HepG2 (cell line): Measurements from ENCODE around the gene SLC39A8. TPM values are rescaled to one million over a fixed set of nuclear protein-coding genes. Genes with fewer than 3 reads are reported as not detected.

Experiments used
- ATAC-seq: fragments of 200-7000 bp; cut with Tn5 transposase; 3 replicates; pipeline ENCODE4 v1.9.1; 2020; ENCODE audit warnings: mild to moderate bottlenecking, moderate library complexity
- BruUV-seq: library from RNA; stranded (reverse); fragments of 400-500 nt; replicated peaks from 2 replicates; lab custom pipeline; 2021; lab: Mats Ljungman, UMichigan
- CTCF ChIA-PET: fragments of 300-600 bp; formaldehyde crosslinking; extraction: SDS; loops from one replicate; lab custom pipeline; 2021; ENCODE audit warnings: low total read pairs, inconsistent platforms, low intra/inter-chr PET ratio; lab: Yijun Ruan, JAX
- POLR2A ChIA-PET: fragments of 350-600 bp; sonication (Branson Sonifier 250); formaldehyde crosslinking; loops from one replicate; lab custom pipeline; 2020; ENCODE audit warnings: antibody characterized with exemption, inconsistent platforms; lab: Yijun Ruan, JAX
- DNase-seq: peaks from one replicate; pipeline ENCODE4 v3.0.0-alpha.2; 2015; ENCODE audit warnings: low spot score
- FAIRE-seq: peaks from 3 replicates; lab custom pipeline; 2011; peaks lifted over from hg19 to GRCh38; lab: Jason Lieb, UNC
- H2AFZ ChIP-seq: one replicate; pipeline ENCODE4 v1.6.1; 2011; ENCODE audit warnings: low read length, inconsistent platforms
- H3K27ac ChIP-seq: fragments of 300-600 bp; 3 replicates; pipeline ENCODE4 v1.8.0; 2011; ENCODE audit warnings: mixed run types, mild to moderate bottlenecking, mixed read lengths, low read length, inconsistent platforms; ENCODE audit not compliant: insufficient read depth; ENCODE audit errors: extremely low read length
- H3K27me3 ChIP-seq, 2 experiments: fragments of 200-600 bp in 1 of 2; 2 replicates in 1 of 2; 3 replicates in 1 of 2; pipeline versions ENCODE4 v1.6.0 to v1.8.0; 2011; ENCODE audit warnings: low read length in 2 of 2, mild to moderate bottlenecking in 2 of 2, moderate library complexity in 2 of 2, inconsistent platforms in 1 of 2; ENCODE audit not compliant: insufficient read depth in 2 of 2, control insufficient read depth in 1 of 2
- H3K36me3 ChIP-seq, 2 experiments: fragments of 200-600 bp in 1 of 2; replicated peaks in 1 of 2; 2 replicates in 1 of 2; 3 replicates in 1 of 2; pipeline versions ENCODE4 v1.5.1 to v1.8.0; 2011; ENCODE audit warnings: low read length in 2 of 2, inconsistent platforms in 1 of 2; ENCODE audit not compliant: insufficient read depth in 2 of 2, control insufficient read depth in 1 of 2
- H3K4me1 ChIP-seq: 2 replicates; pipeline ENCODE4 v1.5.1; 2012; ENCODE audit warnings: low read length, inconsistent platforms; ENCODE audit not compliant: insufficient read depth
- H3K4me2 ChIP-seq: 2 replicates; pipeline ENCODE4 v1.6.0; 2011; ENCODE audit warnings: low read depth, low read length, inconsistent platforms
- H3K4me3 ChIP-seq, 3 experiments: fragments of 200-600 bp in 1 of 3; sonication (generic), shearing (Covaris generic) in 1 of 3; replicated peaks in 1 of 3; 2 replicates each; pipeline ENCODE4 v1.5.1; 2011 to 2016; ENCODE audit warnings: low read length in 3 of 3, inconsistent platforms in 2 of 3, low read depth in 2 of 3, mild to moderate bottlenecking in 2 of 3, control low read depth in 1 of 3, mixed read lengths in 1 of 3; ENCODE audit not compliant: insufficient read depth in 1 of 3
- H3K79me2 ChIP-seq: one replicate; pipeline ENCODE4 v1.6.1; 2011; ENCODE audit warnings: low read length, inconsistent platforms; ENCODE audit not compliant: insufficient read depth
- H3K9ac ChIP-seq: 2 replicates; pipeline ENCODE4 v1.6.0; 2011; ENCODE audit warnings: mild to moderate bottlenecking, low read depth, low read length, inconsistent platforms; ENCODE audit not compliant: insufficient read depth
- H3K9me3 ChIP-seq: 2 replicates; pipeline ENCODE4 v1.5.1; 2012; ENCODE audit warnings: mild to moderate bottlenecking, low read length
- H4K20me1 ChIP-seq: 2 replicates; pipeline ENCODE4 v1.6.0; 2011; ENCODE audit warnings: inconsistent platforms, mild to moderate bottlenecking, low read length, moderate library complexity; ENCODE audit not compliant: insufficient read depth
- DMTF1 ChIP-seq: sonication (generic); formaldehyde crosslinking; IDR thresholded peaks from 2 replicates; pipeline ENCODE4 v1.4.0; 2020; ENCODE audit warnings: mild to moderate bottlenecking, missing genetic modification reagents
- EHMT2 ChIP-seq: fragments of 200-600 bp; sonication (generic); IDR thresholded peaks from 2 replicates; pipeline ENCODE4 v1.7.0; 2017; ENCODE audit warnings: antibody characterized with exemption, low read depth, low read length, borderline replicate concordance
- EP300 ChIP-seq, 3 experiments: sonication (generic) in 1 of 3; formaldehyde crosslinking in 1 of 3; IDR thresholded peaks; 2 replicates each; pipeline versions ENCODE4 v1.5.1 to v1.6.1; 2011 to 2020; ENCODE audit warnings: low read depth in 2 of 3, low read length in 2 of 3, borderline replicate concordance in 1 of 3, improper control_type of control experiment in 1 of 3, mild to moderate bottlenecking in 1 of 3, missing genetic modification reagents in 1 of 3, moderate library complexity in 1 of 3
- ISX ChIP-seq: sonication (generic); formaldehyde crosslinking; conservative IDR thresholded peaks from 2 replicates; pipeline ENCODE4 v1.5.0; 2020; ENCODE audit warnings: missing genetic modification reagents
- MATR3 ChIP-seq: sonication (generic); formaldehyde crosslinking; IDR thresholded peaks from 2 replicates; pipeline ENCODE4 v1.4.0; 2020; ENCODE audit warnings: missing genetic modification reagents
- TMF1 ChIP-seq: sonication (generic); formaldehyde crosslinking; IDR thresholded peaks from 2 replicates; pipeline ENCODE4 v1.8.1; 2022; ENCODE audit warnings: low read depth, missing genetic modification reagents
- ZGPAT ChIP-seq: IDR thresholded peaks from 2 replicates; pipeline ENCODE4 v1.6.1; 2016; ENCODE audit warnings: mild to moderate bottlenecking
- ZNF124 ChIP-seq: sonication (generic); formaldehyde crosslinking; IDR thresholded peaks from 2 replicates; pipeline ENCODE4 v1.4.0; 2020; ENCODE audit warnings: missing genetic modification reagents
- ZNF3 ChIP-seq: IDR thresholded peaks from 2 replicates; pipeline ENCODE4 v1.7.0; 2017; ENCODE audit warnings: inconsistent platforms
- ZNF501 ChIP-seq: sonication (generic); formaldehyde crosslinking; IDR thresholded peaks from 2 replicates; pipeline ENCODE4 v1.5.1; 2020; ENCODE audit warnings: mild to moderate bottlenecking, moderate library complexity, missing genetic modification reagents
- ZNF615 ChIP-seq: sonication (generic); formaldehyde crosslinking; IDR thresholded peaks from 2 replicates; pipeline ENCODE4 v1.5.0; 2020; ENCODE audit warnings: mild to moderate bottlenecking, missing genetic modification reagents, borderline replicate concordance
- ZNF678 ChIP-seq: sonication (generic); formaldehyde crosslinking; IDR thresholded peaks from 2 replicates; pipeline ENCODE4 v1.4.0; 2020; ENCODE audit warnings: mild to moderate bottlenecking, missing genetic modification reagents
- WGBS: methylation state at CpG from one replicate; pipeline ENCODE4 v1.1.6; 2017; ENCODE audit warnings: low lambda C conversion rate; 5-methylcytosine and 5-hydroxymethylcytosine counted together
- in situ Hi-C: cut with HindIII; loops from 2 replicates; pipeline ENCODE4 v1.10.0; 2017; ENCODE audit warnings: low pct_unique_long_range_greater_than_20kb; ENCODE audit not compliant: extremely low pct_ligation_motif_present
- intact Hi-C: fragments of 100-400 bp; cut with micrococcal nuclease; formaldehyde crosslinking; loops from one replicate; pipeline ENCODE4 v1.10.0; 2022; ENCODE audit not compliant: unreplicated experiment
- polyA plus RNA-seq, 8 experiments: library from polyadenylated mRNA; depleted of rRNA in 3 of 8; stranded (reverse) in 7 of 8; unstranded in 1 of 8; fragments of >200 nt; fragmentation: Illumina TruSeq in 4 of 8; extraction: Trizol in 4 of 8; gene quantifications; 2 replicates each; pipeline versions ENCODE4 v1.2.1 to v1.2.3, GENCODE V29; 2011 to 2016; ENCODE audit warnings: low read depth in 4 of 8, missing spikeins in 1 of 8, mixed read lengths in 1 of 8; ENCODE audit not compliant: insufficient read depth in 1 of 8
- total RNA-seq, 5 experiments: library from RNA; depleted of rRNA; stranded (reverse); fragments of >200 nt; fragmentation: Illumina TruSeq; extraction: Trizol; gene quantifications; 2 replicates each; pipeline ENCODE4 v1.2.3, GENCODE V29; 2016; ENCODE audit warnings: low read depth in 1 of 5

The SLC39A8 gene
- total and polyA plus RNA-seq, 2 of the 13 experiments (the other 11 are each of a cell fraction or from before 2014, with no cell fraction given): 0.22 to 0.38 TPM

- TF ChIP-seq ZNF3 (CRISPR knock-in tag): no peak
Observed at GRCh38 chr4:102247041-102247440, 98.2 kb downstream of the SLC39A8 start (continued).

GRCh38 chr4:102246416-102246815 is 98.9 kb downstream of the SLC39A8 start:
- ChIA-PET POLR2A (no interaction called here), CTCF (no interaction called here)
- FAIRE-seq (no peak), DNase-seq (no peak), ATAC-seq (no peak)
- no peak for TF ChIP-seq ZNF678
- no peak for TF ChIP-seq EP300 (IDR thresholded peaks at IDR 0.05; ENCODE audit: low read depth in 2 of 2, low read length in 2 of 2)
- no peak for TF ChIP-seq EP300 (CRISPR knock-in tag; IDR thresholded peaks at IDR 0.05; ENCODE audit: borderline replicate concordance)
- no peak for TF ChIP-seq ZNF501 (CRISPR knock-in tag)
- no TSS peak for BruUV-seq
- H3K4me2 ChIP-seq: no peak overlapping the region
- no peaks in the 10 kb centered on the region for H3K79me2 ChIP-seq
- no peaks in the 10 kb centered on the region for H4K20me1 ChIP-seq
- H2AFZ ChIP-seq: no peak overlapping the region
- no peak overlapping the region for H3K27ac ChIP-seq
- no peak overlapping the region for H3K4me3 ChIP-seq
- H3K4me1 ChIP-seq: no peaks in the 10 kb centered on the region
- H3K36me3 ChIP-seq: no peaks in the 10 kb centered on the region
- no peaks in the 10 kb centered on the region for H3K27me3 ChIP-seq
- H3K9me3 ChIP-seq: no peaks in the 10 kb centered on the region
- in situ Hi-C loops: no loop called here
- H3K9ac ChIP-seq: no peak overlapping the region
- WGBS: 12% methylated on average over 4 of the region's 4 CpGs
- intact Hi-C loops: no loop called here

- H2AFZ ChIP-seq: no peak overlapping the region
- FAIRE-seq: no peak
- in situ Hi-C loops: no loop called here
- no peak for DNase-seq
- no peaks in the 10 kb centered on the region for H4K20me1 ChIP-seq
- no peak overlapping the region for H3K27ac ChIP-seq
- no peak overlapping the region for H3K4me3 ChIP-seq
- 28% methylated on average over 7 of the region's 23 CpGs for WGBS
- no peaks in the 10 kb centered on the region for H3K9me3 ChIP-seq
- no peak overlapping the region for H3K4me2 ChIP-seq
- H3K36me3 ChIP-seq: no peaks in the 10 kb centered on the region
- BruUV-seq: no TSS peak
- CTCF ChIA-PET: no interaction called here
- H3K9ac ChIP-seq: no peak overlapping the region
- POLR2A ChIA-PET: no interaction called here
- no peaks in the 10 kb centered on the region for H3K4me1 ChIP-seq
- no peak for ATAC-seq
- no peaks in the 10 kb centered on the region for H3K27me3 ChIP-seq
- intact Hi-C loops: no loop called here
- no peaks in the 10 kb centered on the region for H3K79me2 ChIP-seq
- TF ChIP-seq ISX (CRISPR knock-in tag) (no peak), ZNF124 (CRISPR knock-in tag) (no peak), TMF1 (no peak), EHMT2 (no peak), MATR3 (CRISPR knock-in tag) (no peak), DMTF1 (CRISPR knock-in tag) (no peak), ZGPAT (CRISPR knock-in tag) (no peak), ZNF615 (no peak)
Observed at GRCh38 chr4:102244878-102245535, 100.3 kb downstream of the SLC39A8 start.
